Vagina (tissue), 2 donors: Measurements from ENCODE around the gene GOLGA6A. TPM values are rescaled to one million over a fixed set of nuclear protein-coding genes. Genes with fewer than 3 reads are reported as not detected.
"Not testable (repeated sequence)": the region's sequence is repeated elsewhere in the genome, so short reads cannot be mapped to it uniquely, and the experiment has no call there.

Experiments
- DNase-seq, 2 donors: peaks; one replicate each; pipeline ENCODE4 v3.0.0-alpha.2; 2017; ENCODE audit errors: extremely low spot score in 2 of 2
- H3K27ac ChIP-seq: fragments of 200-600 bp; sonication (generic); one replicate; pipeline ENCODE4 v1.5.1; 2019
- H3K27me3 ChIP-seq: fragments of 200-600 bp; sonication (generic); one replicate; pipeline ENCODE4 v1.5.1; 2019
- H3K36me3 ChIP-seq, 2 donors: fragments of 200-600 bp; sonication (generic); one replicate each; pipeline ENCODE4 v1.5.1; 2017 to 2019
- H3K4me1 ChIP-seq: fragments of 200-600 bp; sonication (generic); one replicate; pipeline ENCODE4 v1.5.1; 2019
- H3K4me3 ChIP-seq, 2 donors: fragments of 200-600 bp; sonication (generic); 1 replicate in 1 of 2; 2 replicates in 1 of 2; pipeline ENCODE4 v1.5.1; 2016 to 2019
- H3K9me3 ChIP-seq: fragments of 200-600 bp; sonication (generic); one replicate; pipeline ENCODE4 v1.5.1; 2019
- POLR2A ChIP-seq, 2 donors: fragments of 450-650 bp; IDR thresholded peaks; one replicate each; pipeline ENCODE4 v1.6.1; 2017; ENCODE audit warnings: antibody characterized with exemption in 2 of 2, mild to moderate bottlenecking in 2 of 2, moderate library complexity in 2 of 2
- POLR2AphosphoS5 ChIP-seq, 2 donors: sonication (generic); formaldehyde crosslinking; IDR thresholded peaks; one replicate each; pipeline ENCODE4 v1.9.0; 2017; ENCODE audit warnings: antibody characterized with exemption in 2 of 2, mild to moderate bottlenecking in 2 of 2, low read depth in 1 of 2; ENCODE audit not compliant: insufficient read depth in 1 of 2
- intact Hi-C: fragments of 100-400 bp; cut with DNase I; formaldehyde crosslinking; loops from one replicate; pipeline ENCODE4 v1.15.1; 2023
- total RNA-seq: library from RNA; depleted of rRNA; stranded (reverse); fragments of >200 nt; gene quantifications from one replicate; pipeline ENCODE4 v1.2.3, GENCODE V29; 2016
- TF ChIP-seq, protein P1 (sequence below), 3 experiments: fragments of 450-650 bp in 2 of 3; fragments of 200-600 bp in 1 of 3; sonication (generic) in 1 of 3; IDR thresholded peaks; one replicate each; pipeline ENCODE4 v1.5.1; 2017 to 2019; ENCODE audit warnings: antibody characterized with exemption in 3 of 3, mild to moderate bottlenecking in 2 of 3, moderate library complexity in 2 of 3

The GOLGA6A gene, protein sequence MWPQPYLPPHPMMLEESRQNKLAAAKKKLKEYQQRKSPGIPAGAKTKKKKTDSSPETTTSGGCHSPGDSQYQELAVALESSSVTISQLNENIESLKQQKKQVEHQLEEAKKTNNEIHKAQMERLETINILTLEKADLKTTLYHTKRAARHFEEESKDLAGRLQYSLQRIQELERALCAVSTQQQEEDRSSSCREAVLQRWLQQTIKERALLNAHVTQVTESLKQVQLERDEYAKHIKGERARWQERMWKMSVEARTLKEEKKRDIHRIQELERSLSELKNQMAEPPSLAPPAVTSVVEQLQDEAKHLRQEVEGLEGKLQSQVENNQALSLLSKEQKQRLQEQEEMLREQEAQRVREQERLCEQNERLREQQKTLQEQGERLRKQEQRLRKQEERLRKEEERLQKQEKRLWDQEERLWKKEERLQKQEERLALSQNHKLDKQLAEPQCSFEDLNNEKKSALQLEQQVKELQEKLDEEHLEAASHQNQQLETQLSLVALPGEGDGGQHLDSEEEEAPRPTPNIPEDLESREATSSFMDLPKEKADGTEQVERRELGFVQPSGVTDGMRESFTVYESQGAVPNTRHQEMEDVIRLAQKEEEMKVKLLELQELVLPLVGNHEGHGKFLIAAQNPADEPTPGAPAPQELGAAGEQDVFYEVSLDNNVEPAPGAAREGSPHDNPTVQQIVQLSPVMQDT
- 0.25 TPM for total RNA-seq

DNA sequence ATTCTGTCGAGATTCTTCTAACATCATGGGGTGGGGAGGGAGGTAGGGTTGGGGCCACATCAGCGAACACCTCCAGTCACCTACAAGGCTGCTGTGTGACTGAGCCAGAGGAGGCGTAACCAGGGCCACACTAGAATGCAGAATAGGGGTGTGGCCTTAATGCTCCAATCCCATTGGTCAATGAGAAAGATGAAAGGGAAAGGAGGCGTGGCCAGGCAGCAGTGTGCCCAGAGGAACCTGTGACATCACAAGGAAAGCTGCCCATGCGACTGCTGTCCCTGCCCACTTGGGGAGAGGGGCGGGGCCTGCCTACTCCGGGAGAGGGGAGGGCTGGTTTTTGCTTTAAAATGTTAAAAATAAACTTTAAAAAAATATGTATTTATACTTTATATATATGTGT, at the start of gene GOLGA6A:
Gene GOLGA6A, minus strand, starts transcription at position 101 of the 400 bp plus-strand sequence. Its CDS starts 41 bp downstream, at position 60.
- H3K27me3 ChIP-seq, intact Hi-C loops: not testable (repeated sequence)

GRCh38 chr15:74131628-74132413, 49.5 kb upstream of the GOLGA6A start:
- H3K9me3 ChIP-seq: no peaks in the 10 kb centered on the region
- no peak for DNase-seq
- peaks cover 54% of the 10 kb centered on the region for H3K4me1 ChIP-seq
- H3K27ac ChIP-seq: no peak overlapping the region
- TF ChIP-seq POLR2A (IDR thresholded peaks at IDR 0.05): no peak
- TF ChIP-seq, protein P1, sequence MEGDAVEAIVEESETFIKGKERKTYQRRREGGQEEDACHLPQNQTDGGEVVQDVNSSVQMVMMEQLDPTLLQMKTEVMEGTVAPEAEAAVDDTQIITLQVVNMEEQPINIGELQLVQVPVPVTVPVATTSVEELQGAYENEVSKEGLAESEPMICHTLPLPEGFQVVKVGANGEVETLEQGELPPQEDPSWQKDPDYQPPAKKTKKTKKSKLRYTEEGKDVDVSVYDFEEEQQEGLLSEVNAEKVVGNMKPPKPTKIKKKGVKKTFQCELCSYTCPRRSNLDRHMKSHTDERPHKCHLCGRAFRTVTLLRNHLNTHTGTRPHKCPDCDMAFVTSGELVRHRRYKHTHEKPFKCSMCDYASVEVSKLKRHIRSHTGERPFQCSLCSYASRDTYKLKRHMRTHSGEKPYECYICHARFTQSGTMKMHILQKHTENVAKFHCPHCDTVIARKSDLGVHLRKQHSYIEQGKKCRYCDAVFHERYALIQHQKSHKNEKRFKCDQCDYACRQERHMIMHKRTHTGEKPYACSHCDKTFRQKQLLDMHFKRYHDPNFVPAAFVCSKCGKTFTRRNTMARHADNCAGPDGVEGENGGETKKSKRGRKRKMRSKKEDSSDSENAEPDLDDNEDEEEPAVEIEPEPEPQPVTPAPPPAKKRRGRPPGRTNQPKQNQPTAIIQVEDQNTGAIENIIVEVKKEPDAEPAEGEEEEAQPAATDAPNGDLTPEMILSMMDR (IDR thresholded peaks at IDR 0.05): no peak
- no peak for TF ChIP-seq POLR2AphosphoS5 (IDR thresholded peaks at IDR 0.05; ENCODE audit: insufficient read depth in 1 of 2, low read depth in 1 of 2)
- intact Hi-C loops: loop anchor here (10.0 kb wide), 1 partner anchor 157 kb away; no protein-coding TSS in a partner anchor
- peaks cover 25% of the 10 kb centered on the region for H3K27me3 ChIP-seq
- H3K4me3 ChIP-seq: no peak overlapping the region
- H3K36me3 ChIP-seq: no peaks in the 10 kb centered on the region

More for the DNA sequence above, at the start of gene GOLGA6A:
- not testable (repeated sequence) for H3K4me1 ChIP-seq, H3K9me3 ChIP-seq, H3K4me3 ChIP-seq, H3K36me3 ChIP-seq, DNase-seq, H3K27ac ChIP-seq

- Histone ChIP-seq H3K4me3 (no peak overlapping the region), H3K36me3 (no peaks in the 10 kb centered on the region), H3K4me1 (peaks cover 46% of the 10 kb centered on the region), H3K27ac (no peak overlapping the region), H3K9me3 (no peaks in the 10 kb centered on the region), H3K27me3 (peaks cover 25% of the 10 kb centered on the region)
- no peak for DNase-seq
- TF ChIP-seq POLR2A (IDR thresholded peaks at IDR 0.05) (no peak), POLR2AphosphoS5 (IDR thresholded peaks at IDR 0.05; ENCODE audit: insufficient read depth in 1 of 2, low read depth in 1 of 2) (no peak)
- TF ChIP-seq, protein P1 (IDR thresholded peaks at IDR 0.05): no peak
- intact Hi-C loops: loop anchor here (10.0 kb wide), 1 partner anchor 156 kb away; no protein-coding TSS in a partner anchor
Observed at GRCh38 chr15:74130849-74131627, 48.7 kb upstream of the GOLGA6A start.

GRCh38 chr15:74130155-74130848, 48.0 kb upstream of the GOLGA6A start, which contains the start of gene ISLR2:
Gene ISLR2 (plus strand): TSS chr15:74130586. CDS start chr15:74132755, 2,169 bp downstream.
- intact Hi-C loops: loop anchor here (10.0 kb wide), 1 partner anchor 156 kb away; no protein-coding TSS in a partner anchor
- H3K4me3 ChIP-seq: no peak within 1 kb of the TSS
- no peak within 1 kb of the TSS for H3K27ac ChIP-seq
- no peaks in the 10 kb centered on the region for H3K9me3 ChIP-seq
- peaks cover 39% of the 10 kb centered on the region for H3K4me1 ChIP-seq
- H3K36me3 ChIP-seq: no peaks in the 10 kb centered on the region
- TF ChIP-seq POLR2A (IDR thresholded peaks at IDR 0.05) (no peak), POLR2AphosphoS5 (IDR thresholded peaks at IDR 0.05; ENCODE audit: insufficient read depth in 1 of 2, low read depth in 1 of 2) (no peak)
- TF ChIP-seq, protein P1 (IDR thresholded peaks at IDR 0.05): no peak
- no peak for DNase-seq
- peaks cover 25% of the 10 kb centered on the region for H3K27me3 ChIP-seq
